Measurements from ENCODE around the gene TDRD12. TPM values are rescaled to one million over a fixed set of nuclear protein-coding genes. Genes with fewer than 3 reads are reported as not detected.

The TDRD12 gene
- total and polyA plus RNA-seq, 2 donors (not counting 1 experiment from before 2014, with no cell fraction given): 0.17 TPM; not detected in 1

DNA sequence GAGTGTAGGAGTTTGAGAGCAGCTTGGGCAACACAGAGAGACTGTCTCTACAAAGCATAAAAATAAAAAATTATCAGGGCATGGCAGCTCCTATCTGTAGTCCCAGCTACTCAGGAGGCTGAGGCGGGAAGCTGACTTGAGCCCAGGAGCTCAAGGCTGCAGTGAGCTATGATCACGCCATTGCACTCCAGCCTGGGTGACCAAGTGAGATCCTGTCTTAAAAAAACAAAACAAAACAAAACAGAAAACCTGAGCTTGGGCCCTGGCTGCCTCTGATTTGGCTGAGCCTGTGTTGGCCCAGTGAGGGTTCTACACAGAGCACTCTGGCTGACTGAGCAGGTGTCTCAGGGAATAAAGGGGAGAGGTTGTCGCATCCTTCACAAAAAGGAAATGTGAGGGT is 142.0 kb downstream of the TDRD12 start:
- no peaks in the 10 kb centered on the region for H4K20me1 ChIP-seq (ENCODE audit: control insufficient read depth, extremely low read depth, insufficient read depth, low read length)
- no peak overlapping the region for H3K4me2 ChIP-seq (ENCODE audit: extremely low read depth, insufficient read depth, low read length)
- H2AFZ ChIP-seq (ENCODE audit: low read length): no peak overlapping the region

DNA sequence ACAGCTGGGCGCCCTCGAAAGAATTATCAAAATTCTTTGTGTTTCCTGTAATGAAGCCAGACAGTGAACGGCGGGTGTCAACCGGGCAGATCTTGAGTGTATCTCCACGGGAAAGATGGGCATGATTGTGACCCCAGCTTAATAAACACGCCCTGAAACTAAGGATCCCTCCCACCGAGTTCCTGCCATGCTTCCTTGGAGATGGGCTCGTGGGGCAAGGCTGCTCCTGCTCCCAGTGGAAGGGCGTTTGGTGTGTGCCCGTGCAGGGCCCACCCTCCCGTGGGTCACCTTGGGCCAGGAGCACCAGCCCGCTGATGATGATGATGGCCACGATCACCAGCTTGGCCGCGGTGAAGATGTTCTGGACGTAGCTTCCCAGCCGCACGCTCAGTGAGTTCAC is 142.6 kb downstream of the TDRD12 start:
- TF ChIP-seq, protein P1, sequence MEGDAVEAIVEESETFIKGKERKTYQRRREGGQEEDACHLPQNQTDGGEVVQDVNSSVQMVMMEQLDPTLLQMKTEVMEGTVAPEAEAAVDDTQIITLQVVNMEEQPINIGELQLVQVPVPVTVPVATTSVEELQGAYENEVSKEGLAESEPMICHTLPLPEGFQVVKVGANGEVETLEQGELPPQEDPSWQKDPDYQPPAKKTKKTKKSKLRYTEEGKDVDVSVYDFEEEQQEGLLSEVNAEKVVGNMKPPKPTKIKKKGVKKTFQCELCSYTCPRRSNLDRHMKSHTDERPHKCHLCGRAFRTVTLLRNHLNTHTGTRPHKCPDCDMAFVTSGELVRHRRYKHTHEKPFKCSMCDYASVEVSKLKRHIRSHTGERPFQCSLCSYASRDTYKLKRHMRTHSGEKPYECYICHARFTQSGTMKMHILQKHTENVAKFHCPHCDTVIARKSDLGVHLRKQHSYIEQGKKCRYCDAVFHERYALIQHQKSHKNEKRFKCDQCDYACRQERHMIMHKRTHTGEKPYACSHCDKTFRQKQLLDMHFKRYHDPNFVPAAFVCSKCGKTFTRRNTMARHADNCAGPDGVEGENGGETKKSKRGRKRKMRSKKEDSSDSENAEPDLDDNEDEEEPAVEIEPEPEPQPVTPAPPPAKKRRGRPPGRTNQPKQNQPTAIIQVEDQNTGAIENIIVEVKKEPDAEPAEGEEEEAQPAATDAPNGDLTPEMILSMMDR (conservative IDR thresholded peaks at IDR 0.05 in 1 of 2, IDR thresholded peaks at IDR 0.05 in 1 of 2; ENCODE audit: low read depth in 1 of 2, low read length in 2 of 2): no peak
- TF ChIP-seq EZH2 (IDR thresholded peaks at IDR 0.05; ENCODE audit: low read length, missing control alignments): no peak
- Histone ChIP-seq H3K4me1 (ENCODE audit: control insufficient read depth, extremely low read depth, insufficient read depth, low read length) (no peaks in the 10 kb centered on the region), H3K27me3 (ENCODE audit: control insufficient read depth, insufficient read depth, low read length) (no peaks in the 10 kb centered on the region), H3K9me3 (ENCODE audit: control insufficient read depth, insufficient read depth, low read depth, low read length) (no peaks in the 10 kb centered on the region), H3K27ac (ENCODE audit: insufficient read depth, low read length) (no peak overlapping the region), H3K4me3 (replicated peaks in 1 of 4; ENCODE audit: control extremely low read depth in 1 of 4, insufficient read depth in 1 of 4, low read depth in 3 of 4, low read length in 4 of 4) (no peak overlapping the region), H3K79me2 (ENCODE audit: control insufficient read depth, insufficient read depth, low read length) (no peaks in the 10 kb centered on the region), H3K4me2 (ENCODE audit: extremely low read depth, insufficient read depth, low read length) (no peak overlapping the region), H4K20me1 (ENCODE audit: control insufficient read depth, extremely low read depth, insufficient read depth, low read length) (no peaks in the 10 kb centered on the region), H3K36me3 (ENCODE audit: control insufficient read depth, insufficient read depth, low read length) (no peaks in the 10 kb centered on the region), H3K9ac (ENCODE audit: insufficient read depth, low read length) (no peak overlapping the region), H2AFZ (ENCODE audit: low read length) (no peak overlapping the region)
- DNase-seq (ENCODE audit: low read depth in 2 of 2): no peak

More for the DNA sequence above, 142.0 kb downstream of the TDRD12 start:
- Histone ChIP-seq H3K36me3 (ENCODE audit: control insufficient read depth, insufficient read depth, low read length) (no peaks in the 10 kb centered on the region), H3K9me3 (ENCODE audit: control insufficient read depth, insufficient read depth, low read depth, low read length) (no peaks in the 10 kb centered on the region), H3K79me2 (ENCODE audit: control insufficient read depth, insufficient read depth, low read length) (no peaks in the 10 kb centered on the region), H3K27ac (ENCODE audit: insufficient read depth, low read length) (no peak overlapping the region), H3K27me3 (ENCODE audit: control insufficient read depth, insufficient read depth, low read length) (no peaks in the 10 kb centered on the region), H3K4me3 (replicated peaks in 1 of 4; ENCODE audit: control extremely low read depth in 1 of 4, insufficient read depth in 1 of 4, low read depth in 3 of 4, low read length in 4 of 4) (no peak overlapping the region), H3K9ac (ENCODE audit: insufficient read depth, low read length) (no peak overlapping the region), H3K4me1 (ENCODE audit: control insufficient read depth, extremely low read depth, insufficient read depth, low read length) (no peaks in the 10 kb centered on the region)
- TF ChIP-seq, protein P1 (conservative IDR thresholded peaks at IDR 0.05 in 1 of 2, IDR thresholded peaks at IDR 0.05 in 1 of 2; ENCODE audit: low read depth in 1 of 2, low read length in 2 of 2): no peak
- no peak for TF ChIP-seq EZH2 (IDR thresholded peaks at IDR 0.05; ENCODE audit: low read length, missing control alignments)
- DNase-seq (ENCODE audit: low read depth in 2 of 2): no peak

DNA sequence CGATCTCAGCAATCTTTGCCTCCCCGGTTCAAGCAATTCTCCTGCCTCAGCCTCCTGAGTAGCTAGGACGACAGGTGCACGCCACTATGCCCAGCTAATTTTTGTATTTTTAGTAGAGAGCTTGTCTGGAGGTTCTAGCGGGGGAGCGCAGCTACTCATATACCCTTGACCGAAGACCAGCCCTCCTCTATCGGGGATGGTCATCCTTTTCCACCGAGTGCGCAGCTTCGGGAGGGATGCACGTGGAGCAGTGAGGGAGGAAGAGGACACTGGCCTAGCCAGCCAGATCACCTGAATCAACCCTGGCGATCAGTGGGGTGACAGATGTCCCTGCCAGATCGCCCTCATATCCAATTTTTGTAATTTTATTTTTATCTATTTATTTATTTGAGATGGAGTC is 143.2 kb downstream of the TDRD12 start:
- H3K9ac ChIP-seq (ENCODE audit: insufficient read depth, low read length): no peak overlapping the region
- H3K4me3 ChIP-seq (replicated peaks in 1 of 4; ENCODE audit: control extremely low read depth in 1 of 4, insufficient read depth in 1 of 4, low read depth in 3 of 4, low read length in 4 of 4): no peak overlapping the region
- H3K4me1 ChIP-seq (ENCODE audit: control insufficient read depth, extremely low read depth, insufficient read depth, low read length): no peaks in the 10 kb centered on the region
- H3K27ac ChIP-seq (ENCODE audit: insufficient read depth, low read length): no peak overlapping the region
- H3K9me3 ChIP-seq (ENCODE audit: control insufficient read depth, insufficient read depth, low read depth, low read length): no peaks in the 10 kb centered on the region
- no peak for DNase-seq (ENCODE audit: low read depth in 2 of 2)
- H2AFZ ChIP-seq (ENCODE audit: low read length): no peak overlapping the region
- no peaks in the 10 kb centered on the region for H4K20me1 ChIP-seq (ENCODE audit: control insufficient read depth, extremely low read depth, insufficient read depth, low read length)
- H3K79me2 ChIP-seq (ENCODE audit: control insufficient read depth, insufficient read depth, low read length): no peaks in the 10 kb centered on the region
- TF ChIP-seq EZH2 (IDR thresholded peaks at IDR 0.05; ENCODE audit: low read length, missing control alignments): no peak
- TF ChIP-seq, protein P1 (conservative IDR thresholded peaks at IDR 0.05 in 1 of 2, IDR thresholded peaks at IDR 0.05 in 1 of 2; ENCODE audit: low read depth in 1 of 2, low read length in 2 of 2): no peak
- H3K4me2 ChIP-seq (ENCODE audit: extremely low read depth, insufficient read depth, low read length): no peak overlapping the region
- no peaks in the 10 kb centered on the region for H3K27me3 ChIP-seq (ENCODE audit: control insufficient read depth, insufficient read depth, low read length)
- H3K36me3 ChIP-seq (ENCODE audit: control insufficient read depth, insufficient read depth, low read length): no peaks in the 10 kb centered on the region

Data from fibroblast of lung (primary cell).